NCI-H446 (cell line): ENCODE results near the gene WDR1.

Experiments
- DNase-seq, 2 experiments: peaks; one replicate each; lab custom pipeline; 2025; lab: John Stamatoyannopoulos, UW

WDR1 gene

DNA sequence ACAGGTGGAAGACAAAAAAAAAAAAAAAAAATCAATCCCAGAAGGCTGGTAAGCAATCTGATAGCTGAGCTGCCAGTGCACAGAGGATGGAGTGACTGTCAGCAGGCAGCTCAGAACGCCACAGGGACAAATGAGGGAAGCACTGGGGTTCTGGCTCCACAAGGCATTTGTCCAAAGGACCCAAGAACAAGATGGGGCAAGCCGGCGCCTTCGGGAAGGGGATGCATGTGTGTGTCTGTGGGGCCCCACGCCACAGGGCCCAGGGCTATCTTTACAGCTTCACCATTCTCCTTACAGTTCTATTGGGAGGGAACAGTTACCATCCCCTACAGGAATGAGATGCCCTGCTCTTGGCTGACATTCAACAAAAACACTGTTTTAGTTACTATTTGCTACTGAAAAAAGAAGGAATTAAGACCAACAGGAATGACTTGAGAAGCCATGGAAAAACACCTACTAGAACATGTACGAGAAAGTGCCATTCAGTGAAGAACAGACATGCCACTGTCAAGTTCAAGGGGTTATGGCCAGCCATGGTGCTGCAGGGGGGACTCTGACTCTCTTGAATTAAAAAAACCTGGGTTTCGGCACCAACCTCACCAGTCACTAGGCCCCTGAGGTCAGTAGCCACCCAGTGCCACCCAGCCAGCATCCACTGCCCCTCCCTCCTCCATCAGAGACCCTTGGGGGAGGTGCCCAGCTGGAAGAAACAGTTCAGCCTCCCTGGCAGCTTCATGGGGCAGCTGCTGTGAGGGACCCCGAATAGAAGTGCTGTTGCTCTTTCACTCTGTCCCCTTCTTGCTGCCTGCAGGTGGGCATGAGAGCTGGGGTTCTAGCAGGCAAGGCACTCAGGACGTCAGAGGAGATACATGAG lies 18.5 kb downstream of the WDR1 start:
- no peak for DNase-seq

DNA sequence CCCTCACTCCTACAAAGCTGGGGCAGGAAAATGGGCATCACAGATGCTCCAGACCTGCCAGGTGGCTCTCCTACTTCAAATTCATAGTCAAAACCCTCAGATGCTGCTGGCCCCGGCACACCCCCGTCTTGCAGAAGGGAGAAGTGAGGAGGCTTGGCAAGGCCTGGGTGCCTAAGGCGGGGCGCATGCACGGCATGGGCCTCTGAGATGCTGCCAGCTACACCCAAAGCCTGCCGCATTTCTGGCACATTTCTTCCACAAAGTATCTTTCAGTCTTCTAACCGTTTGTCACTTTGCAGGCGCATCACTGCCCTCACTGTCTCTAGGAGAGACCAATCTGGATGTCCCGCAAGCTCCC lies 19.6 kb downstream of the WDR1 start:
- no peak for DNase-seq

DNA sequence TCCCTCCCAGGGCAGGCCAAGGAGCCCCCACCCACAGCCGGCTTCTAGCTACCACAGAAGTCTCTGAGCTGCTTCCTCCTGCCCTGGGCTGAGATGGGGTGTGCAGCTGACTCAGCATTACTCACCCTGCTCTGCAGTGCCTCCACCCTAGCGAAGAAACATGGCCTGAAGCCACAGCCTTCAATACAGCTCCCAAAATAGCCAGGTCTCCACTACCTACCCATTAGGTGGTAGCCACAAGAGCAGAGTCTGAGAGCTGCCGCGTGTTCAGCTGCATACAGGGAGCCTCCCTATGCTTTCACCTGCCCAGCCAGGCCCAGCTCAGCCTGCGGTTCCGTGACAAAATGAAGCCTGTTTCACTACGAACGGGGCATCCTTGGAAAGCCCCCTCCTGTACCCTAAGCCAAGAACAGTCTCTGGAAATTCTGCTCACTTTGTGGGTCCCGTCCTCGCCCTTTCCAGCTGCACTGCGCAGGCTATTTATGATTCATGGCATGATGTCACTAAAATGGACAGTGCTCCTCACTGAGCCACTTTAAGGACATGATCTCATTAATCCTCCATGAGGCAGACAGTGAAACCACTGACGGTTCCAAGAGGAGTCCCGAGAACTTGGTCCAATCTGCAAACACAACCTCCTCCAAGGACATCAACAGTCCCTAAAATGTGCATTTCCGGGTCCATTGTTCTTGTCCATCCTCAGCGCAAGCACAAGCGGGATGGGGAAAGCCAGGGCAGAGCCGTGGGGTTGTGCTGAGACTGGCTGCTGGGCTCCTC lies 20.2 kb downstream of the WDR1 start:
- DNase-seq, result no peak

DNA sequence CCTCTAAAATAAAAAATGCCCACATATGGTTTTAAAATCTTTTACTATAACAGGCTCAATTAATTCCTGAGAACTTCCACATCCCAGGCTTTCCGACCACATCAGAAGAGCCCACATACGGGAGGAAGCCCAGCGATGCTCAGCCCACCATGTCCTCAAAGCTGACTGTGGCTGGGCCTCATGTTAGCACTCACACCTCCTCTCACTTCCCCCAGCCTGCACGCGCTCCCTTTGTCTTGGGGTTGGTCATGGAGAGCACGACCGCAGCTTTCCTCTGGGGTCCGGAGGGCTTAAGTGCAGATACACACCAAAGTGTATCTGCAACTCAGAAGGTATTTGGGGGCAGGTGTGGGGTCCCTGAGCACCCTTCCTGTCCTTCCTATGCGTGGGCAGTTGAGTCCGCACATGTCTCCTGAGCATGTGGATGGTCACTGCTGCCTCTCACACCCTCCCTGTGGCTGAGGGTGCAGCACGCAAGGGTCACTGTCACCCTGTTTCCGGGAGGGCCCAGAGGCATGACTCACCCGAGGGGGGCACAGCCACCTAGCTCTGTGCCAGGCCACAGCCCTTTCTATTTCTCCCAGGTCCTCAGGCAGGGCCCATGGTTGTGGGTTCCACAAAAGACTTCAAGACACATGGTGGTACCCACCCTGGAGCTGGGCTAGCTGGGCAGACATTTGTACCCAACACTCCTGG lies 21.2 kb downstream of the WDR1 start:
- no peak for DNase-seq

DNA sequence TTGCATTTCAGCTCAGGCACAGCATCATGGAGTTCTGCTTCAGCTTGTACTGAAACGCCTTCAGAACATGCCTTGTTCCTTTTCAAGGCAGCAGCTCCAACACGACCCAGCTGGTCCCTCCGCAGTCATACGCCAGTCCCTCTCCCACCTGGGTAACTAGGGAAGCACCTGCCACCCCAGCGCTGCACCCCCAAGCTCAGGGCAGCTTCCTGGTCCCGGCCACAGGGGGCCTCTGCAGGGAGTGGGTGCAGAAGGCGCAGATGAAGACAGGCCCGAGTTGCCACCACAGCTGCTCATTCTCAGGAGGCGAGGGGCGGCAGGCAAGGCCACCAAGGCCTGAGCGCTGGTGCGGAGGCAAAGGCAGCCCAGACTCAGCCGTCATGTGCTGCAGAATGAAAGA lies 21.8 kb downstream of the WDR1 start:
- no peak for DNase-seq

DNA sequence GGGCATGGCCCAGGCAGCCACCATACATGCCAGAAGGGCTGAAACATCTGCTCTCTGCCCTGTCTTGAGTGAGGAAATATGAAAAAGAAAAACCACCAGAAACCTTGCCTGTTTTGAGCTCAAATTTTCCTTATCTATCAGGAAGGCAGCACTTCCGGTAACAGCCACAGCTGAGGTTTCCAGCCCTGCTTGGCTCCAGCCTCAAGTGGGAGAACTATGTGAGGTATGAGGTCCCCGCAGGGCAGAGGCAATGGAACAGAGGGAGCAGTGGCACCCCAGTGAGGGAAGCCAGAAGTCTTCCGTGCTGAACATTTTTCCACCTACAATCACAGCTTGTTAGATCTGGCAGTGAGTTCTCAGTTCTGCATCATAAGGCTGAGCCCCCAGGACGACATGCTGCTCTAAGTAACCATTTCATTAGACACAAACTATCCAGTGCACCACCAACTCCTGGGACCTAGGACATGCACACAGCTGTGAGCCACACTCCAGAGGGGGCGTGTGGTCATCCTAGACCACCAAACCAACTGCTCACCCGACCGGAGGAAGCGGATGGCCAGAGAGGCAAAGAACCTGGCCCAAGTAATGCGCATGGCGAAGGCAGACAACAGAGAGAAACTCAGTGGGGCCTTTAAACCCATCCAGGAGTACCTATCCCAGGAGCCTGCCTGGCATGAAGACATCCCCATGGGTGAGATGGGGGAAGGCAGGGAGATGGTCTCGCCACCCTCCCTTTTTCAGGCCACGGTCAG lies 22.6 kb downstream of the WDR1 start:
- DNase-seq, result no peak

DNA sequence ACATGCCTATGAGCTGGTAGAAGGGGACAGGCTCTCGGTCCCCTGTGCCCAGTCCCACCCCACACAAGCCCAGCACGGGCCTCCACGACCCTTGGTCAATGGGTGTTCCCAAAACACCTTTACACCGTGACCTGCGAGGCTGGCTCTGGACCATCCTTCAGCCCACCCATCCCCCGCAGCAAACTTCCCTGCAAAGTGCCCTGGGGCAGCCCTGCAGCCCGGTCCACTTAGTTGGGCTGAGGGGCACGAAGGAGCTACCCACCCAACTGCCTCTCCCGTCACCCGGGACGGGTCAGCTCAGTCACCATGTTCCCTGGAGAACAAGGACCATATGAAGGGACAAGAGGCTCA lies 23.4 kb downstream of the WDR1 start:
- DNase-seq, result no peak

DNA sequence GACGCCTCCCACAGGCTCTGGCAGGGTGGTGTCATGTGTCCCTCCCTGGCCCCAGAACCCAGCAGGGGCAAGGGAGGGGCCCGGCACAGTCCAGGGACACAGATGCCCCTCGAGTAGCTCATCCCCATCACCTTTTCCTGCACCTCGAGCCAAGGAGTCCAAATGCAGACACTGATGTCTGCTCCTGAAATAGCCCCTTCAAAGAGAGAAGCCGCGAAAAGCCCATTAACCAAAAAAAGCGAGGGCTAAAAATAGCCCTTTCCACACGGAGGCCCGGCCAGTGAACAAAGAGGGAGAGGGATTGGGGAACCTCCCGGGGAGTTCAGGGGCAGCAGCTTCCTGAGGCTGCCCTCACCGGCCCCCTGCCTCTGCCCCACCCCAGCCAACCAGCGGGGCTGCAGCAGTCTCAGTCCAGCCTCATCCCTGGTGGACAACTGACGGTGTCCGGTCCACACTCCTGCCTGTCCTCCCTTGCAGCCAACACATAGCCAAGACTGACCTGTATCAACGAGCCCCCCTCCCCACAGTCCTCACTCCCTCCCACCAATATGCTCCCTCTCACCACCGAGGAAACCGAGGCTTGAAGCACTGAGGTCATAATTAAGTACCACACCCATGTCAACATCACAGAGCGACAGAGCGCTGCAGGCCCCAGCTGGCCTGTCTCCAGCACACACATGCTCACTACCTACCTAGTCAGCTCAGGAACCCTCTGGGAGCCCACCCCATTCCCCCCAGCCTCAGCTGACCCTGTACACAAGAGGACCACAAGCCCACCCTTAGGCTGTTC lies 23.9 kb downstream of the WDR1 start:
- no peak for DNase-seq

DNA sequence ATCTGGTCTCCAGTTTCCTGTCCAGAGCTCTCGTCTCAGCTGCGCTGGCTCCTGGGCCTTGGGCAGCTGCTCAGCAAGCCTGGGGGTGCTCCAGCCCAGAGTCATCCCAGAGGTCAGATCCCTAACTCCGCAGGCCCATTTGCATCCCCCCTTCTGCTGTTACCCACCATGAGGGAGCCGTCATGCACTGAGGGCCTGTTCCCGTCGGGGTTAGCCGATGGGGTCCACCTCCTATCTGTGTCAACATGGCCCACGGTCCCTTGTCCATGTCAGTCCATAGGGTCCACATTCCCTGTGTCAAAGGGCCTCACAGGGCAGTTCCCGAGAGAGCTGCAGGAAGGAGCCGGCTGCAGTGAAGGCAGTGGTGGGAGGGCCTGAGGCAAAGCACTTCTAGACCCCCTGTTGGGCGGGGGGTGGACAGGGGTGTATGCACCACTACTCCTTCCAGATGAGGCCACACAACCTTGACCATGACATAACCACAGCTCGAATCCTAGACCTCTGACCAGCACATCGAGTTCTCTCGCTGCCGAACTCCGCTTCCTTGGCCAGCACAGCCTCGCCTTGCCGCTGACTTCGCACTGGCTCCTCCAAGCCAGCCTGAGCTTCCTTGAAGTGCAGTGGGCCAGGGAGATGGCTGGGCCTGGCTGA lies 24.9 kb downstream of the WDR1 start:
- no peak for DNase-seq

DNA sequence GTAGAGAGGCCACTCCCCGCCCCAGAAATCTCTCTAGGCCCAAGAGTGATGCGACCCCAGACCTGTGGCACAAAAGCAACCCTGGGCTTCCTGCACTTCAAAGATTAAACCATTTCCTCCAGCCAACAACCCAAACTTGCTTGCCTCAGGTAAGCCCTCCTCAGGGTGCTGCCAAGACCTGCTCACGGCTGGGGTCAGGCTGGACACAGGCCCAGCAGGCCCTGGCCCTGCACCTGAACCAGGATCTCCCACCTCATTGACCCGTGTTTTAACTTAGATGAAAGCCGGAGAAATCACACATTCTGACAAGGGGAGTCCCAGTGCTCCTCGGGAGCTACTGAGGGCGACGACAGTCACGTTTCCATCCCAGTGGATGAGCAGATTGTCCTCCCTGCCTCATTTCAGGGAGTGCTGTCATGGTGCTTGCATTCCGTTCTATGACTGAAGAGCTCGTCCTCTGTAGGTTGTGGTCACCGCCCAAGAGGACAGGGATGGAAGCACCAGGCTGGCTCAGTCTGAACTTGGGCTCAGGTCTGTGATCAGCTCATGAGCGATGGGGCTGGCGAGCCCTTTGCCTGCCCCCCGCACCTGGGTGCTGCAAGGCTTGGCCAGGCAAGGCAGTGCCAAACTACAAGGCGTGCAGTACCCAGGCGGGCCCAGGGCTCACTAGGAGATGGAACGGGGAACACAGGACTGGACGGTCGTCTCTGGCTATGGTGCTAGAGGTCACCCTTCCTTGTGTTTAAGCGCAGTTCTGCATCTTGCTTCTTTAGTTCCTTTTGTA lies 25.9 kb downstream of the WDR1 start:
- DNase-seq, result no peak

DNA sequence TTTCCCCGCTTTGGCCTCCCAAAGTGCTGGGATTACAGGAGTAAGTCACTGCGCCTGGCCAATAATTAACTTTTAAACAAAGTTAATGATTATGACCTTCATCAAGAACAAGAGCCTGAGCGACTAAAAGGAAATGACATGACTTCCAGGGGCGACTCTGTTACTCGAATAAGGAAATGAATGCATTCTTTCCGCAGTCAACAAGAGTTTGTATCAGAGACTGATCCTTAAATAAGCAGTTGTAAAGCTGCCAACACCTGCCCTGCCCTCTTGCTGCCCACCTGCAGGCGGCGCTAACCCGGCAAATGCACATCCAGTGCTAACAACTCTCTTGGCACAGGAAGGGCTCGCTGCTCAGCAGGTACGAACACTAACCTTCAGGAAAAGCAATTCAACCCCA lies 27.3 kb downstream of the WDR1 start:
- no peak for DNase-seq

DNA sequence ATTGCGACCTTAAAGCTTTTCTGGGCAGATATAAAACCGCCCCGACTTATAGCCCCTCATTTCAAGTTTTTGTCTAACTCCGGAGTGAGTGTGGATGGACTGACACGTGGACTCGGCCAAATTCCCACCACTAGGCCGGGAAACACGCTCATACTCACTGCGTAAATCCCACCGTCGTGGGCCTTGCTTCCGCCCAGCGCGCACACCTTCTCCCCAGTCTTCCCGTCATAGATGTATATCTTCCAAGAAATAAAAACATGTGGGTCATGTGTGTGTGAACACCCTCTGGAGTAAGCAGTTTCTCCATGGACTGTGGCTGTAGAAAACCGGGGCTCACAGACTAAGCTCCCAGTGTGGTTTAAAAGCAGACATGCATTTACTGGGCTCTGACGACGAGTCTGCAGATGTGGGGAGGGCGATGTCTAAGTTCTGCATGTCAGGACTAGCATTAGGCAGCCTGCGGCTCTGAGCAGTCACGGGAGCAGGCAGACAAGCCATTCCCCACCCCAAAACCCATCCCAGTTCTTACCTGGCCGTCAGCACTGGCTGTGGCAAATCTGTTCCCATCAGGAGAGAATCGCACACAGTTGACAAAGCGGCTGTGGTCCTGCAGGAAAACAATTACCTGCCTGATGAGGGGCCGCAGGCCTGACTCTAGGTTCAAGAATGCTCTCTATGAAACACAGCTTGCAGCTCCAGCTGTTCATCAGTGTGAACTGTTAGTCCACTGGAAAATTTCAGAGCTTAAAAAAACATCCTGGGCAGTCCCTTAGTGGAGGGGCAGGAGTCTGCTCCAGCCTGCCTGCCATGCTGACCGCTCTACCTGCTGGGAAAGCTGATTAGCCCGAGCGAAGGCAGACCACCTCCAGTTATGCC lies 28.2 kb downstream of the WDR1 start:
- DNase-seq, result no peak

DNA sequence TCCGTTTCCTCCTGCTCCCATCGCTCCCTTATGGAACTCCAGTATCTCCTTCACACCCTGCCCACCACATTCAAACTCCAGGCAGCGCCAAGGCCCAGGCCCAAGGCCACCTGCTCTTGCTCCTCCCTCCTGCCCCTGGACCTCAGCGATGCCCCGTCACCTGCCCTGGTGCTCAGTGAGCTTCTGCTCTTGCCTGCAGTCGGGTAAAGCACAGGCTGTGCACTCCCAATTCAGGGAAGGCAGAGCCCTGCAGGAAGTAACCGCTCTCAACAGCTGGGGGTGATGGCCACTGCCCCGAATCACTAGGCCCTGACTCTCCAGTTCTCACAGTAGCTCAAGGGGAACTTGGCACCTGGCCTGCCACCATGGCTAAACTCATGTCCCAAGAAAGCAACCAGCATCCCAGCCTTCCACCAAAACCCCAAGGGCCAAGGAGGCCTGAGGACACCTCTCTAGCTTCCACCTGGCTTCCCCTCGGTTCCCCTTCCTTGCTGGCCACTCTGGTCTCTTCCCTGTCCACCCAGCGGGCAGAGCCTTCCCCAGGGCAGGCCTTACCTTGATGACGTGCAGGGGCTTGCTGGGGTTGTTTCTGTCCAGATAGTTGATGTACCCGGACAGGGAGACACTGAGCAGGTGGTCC lies 29.3 kb downstream of the WDR1 start:
- no peak for DNase-seq

DNA sequence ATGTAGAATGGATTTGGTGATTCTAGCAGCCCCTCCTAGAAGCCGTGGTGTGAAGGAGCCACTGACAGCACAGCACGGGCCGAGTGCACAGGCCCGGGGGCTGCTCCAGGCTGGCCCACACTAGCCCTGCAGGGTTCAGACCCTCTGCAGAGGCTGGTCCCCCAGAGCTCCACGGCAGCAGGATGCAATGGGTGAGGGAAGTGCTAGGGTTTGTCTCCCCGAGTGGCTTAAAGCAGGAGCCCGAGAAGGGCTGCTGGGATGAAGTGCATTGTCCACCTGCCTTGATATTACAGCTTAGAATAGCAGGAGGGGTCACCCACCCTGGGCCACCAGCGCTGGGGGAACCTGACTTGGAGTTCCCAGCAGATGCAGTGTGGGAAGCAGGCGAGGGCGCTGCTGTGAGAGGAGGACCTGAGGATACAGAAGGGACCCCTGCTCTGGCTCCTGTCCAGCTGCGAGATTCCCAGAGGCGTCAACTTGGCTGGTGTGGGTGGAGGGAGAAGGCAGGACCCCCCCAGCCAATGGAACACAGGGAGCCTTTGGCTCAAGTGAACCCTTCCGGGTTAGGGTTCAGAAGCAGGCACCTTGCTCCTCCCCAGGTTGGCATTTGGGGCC lies 30.0 kb downstream of the WDR1 start:
- no peak for DNase-seq

DNA sequence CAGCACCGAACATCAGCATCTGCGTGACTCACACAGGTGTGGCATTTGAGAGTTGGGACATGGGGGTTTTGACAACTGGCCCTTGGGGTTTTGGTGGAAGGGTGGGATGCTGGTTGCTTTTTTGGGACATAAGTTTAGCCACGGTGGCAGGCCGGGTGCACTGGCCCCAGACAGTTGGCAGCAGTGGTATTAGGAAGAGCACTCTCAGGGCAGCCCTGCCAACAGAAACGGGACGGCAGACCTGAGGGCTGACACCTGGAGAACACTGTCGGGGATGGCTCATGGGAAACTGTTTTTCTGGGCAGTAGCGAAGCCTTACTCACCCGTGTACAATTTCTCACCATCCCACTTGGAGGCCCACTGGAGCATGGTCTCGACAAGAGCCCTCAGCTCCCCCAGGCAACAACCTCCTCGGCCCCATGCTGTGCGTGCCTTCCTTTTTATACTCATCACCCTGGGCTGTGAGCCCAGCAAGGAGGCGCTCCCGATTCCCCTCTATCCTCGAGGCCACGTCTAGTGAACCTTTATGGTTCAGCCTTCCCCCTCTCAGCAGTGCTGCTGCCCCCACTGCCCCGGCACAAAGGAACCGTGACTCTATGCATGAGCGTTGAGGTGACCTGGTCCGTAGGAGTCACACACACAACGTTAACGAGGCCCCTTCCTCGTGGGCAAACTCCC lies 30.6 kb downstream of the WDR1 start:
- DNase-seq, result no peak

DNA sequence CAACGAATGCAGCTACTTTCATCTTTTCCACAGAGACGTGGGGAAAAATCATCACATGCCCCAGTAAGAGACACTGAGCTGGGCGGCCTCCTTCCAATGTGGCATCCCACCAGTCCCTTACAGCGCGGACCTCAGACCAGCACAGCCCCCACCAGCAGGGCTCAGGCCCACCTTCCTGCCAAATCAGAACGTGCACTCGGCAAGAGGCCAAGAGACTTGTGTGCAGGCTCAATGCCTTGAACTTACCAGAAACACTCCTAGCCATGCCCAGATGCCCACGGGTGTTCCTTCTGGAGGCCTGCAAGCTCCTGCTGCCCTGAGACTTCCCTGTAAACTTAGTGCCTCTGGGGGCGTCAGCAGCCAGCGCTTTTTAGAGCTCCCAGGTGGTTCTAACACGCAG lies 31.2 kb downstream of the WDR1 start:
- DNase-seq, result no peak

DNA sequence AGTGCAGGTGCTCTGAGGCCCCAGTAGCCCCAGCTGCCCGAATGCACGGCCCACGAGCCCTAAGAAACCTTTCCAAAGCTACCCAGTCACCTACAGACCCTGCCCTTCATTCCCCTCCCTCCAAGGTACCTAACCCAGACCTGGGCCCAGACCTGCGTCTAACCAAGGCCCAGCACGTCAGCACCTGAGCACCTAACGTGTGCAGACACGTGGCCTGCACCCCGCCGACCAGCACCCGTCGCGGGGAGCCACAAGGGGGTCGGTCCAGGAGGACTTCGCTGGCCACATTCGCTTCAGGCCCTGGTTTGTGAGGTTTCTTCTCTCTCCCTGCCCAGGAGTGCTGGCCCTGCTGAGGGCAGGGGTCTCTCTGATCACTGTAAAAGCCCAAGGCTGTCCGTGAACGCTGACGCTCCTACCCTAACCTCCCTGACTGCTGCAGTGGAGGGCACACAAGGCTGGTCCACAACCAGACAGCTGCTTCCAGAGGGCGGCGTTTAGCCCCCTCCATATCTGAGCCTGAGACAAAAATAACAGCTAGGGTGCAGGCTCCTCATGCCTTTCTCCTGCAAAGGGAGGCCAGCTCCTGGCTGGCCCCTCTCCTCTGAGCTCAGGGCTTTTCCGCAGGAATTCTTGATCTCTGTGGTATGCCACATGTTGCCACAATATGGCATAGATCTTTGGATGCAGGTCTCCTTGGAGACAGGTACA lies 31.8 kb downstream of the WDR1 start:
- no peak for DNase-seq
